ENCODE measurements around the gene TEX2. TPM values are rescaled to one million over a fixed set of nuclear protein-coding genes. Genes with fewer than 3 reads are reported as not detected.

TEX2 gene
- total and polyA plus RNA-seq, 2 of the 13 experiments (the other 11 are each of a cell fraction or from before 2014, with no cell fraction given): 21.4 to 37.7 TPM

DNA sequence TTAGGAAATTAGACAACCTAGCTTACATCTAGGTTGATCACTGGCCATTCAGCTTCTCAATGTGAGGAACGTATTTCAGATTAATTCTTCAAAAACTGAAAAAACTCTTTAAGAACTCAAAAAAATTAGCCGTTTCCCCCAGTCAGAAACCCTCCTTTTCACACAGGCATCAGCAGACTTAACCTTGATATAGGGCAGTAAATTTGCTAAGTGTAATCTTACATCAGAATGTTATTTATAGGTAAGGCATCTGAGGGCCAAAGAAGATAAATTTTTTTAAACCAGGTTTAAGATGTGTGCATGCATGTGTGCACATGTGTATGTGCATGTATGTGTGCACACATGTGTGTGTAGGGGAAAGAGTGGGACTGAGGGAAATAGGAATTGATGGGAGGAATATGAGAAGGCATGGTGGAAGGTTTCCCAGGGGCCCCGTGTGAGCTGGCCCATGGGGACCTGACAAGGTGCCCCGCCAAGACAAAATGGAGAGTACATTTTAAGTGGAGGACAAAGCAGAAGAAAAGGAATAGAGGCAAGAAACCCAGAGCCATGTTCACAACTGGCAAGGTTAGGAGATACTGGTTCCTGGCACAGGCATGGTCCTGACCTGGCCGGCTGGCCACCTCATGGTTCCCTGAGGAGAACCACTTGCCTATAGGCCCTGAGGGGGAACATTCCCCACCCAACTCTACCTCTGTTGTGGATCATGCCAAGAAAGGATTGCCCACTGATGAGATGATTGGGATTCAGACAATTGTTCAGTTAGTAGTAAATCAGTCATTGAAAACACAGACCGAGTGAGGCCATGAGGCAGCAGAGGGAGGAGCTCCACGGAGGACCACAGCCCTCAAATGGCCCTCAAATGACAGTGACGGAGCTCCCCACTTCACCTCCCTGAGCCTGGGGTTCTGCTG is 33.0 kb downstream of the TEX2 start:
- in situ Hi-C loops (cut with HindIII; ENCODE audit: extremely low pct_ligation_motif_present, low pct_unique_long_range_greater_than_20kb): no loop called here

More for the DNA sequence above, 33.0 kb downstream of the TEX2 start:
- Histone ChIP-seq H3K9ac (ENCODE audit: insufficient read depth, low read depth, low read length) (no peak overlapping the region), H3K4me1 (ENCODE audit: insufficient read depth, low read length) (no peaks in the 10 kb centered on the region), H3K27ac (ENCODE audit: extremely low read length, insufficient read depth, low read length) (no peak overlapping the region), H2AFZ (ENCODE audit: low read length) (no peak overlapping the region), H4K20me1 (ENCODE audit: insufficient read depth, low read length) (no peaks in the 10 kb centered on the region), H3K9me3 (ENCODE audit: low read length) (no peaks in the 10 kb centered on the region), H3K79me2 (ENCODE audit: insufficient read depth, low read length) (peaks cover 45% of the 10 kb centered on the region), H3K27me3 (ENCODE audit: control insufficient read depth in 1 of 2, insufficient read depth in 2 of 2, low read length in 2 of 2) (no peaks in the 10 kb centered on the region), H3K36me3 (replicated peaks in 1 of 2; ENCODE audit: control insufficient read depth in 1 of 2, insufficient read depth in 2 of 2, low read length in 2 of 2) (peaks cover 3 to 5% of the 10 kb centered on the region in 2 experiments; a peak in 2 of 5 replicates), H3K4me2 (ENCODE audit: low read depth, low read length) (no peak overlapping the region), H3K4me3 (replicated peaks in 1 of 3; ENCODE audit: insufficient read depth in 1 of 3, low read depth in 2 of 3, low read length in 3 of 3) (no peak overlapping the region)
- TF ChIP-seq RFXANK (CRISPR knock-in tag; IDR thresholded peaks at IDR 0.05) (no peak), NR2C2 (CRISPR knock-in tag; IDR thresholded peaks at IDR 0.05; ENCODE audit: borderline replicate concordance) (no peak), RBFOX2 (IDR thresholded peaks at IDR 0.05; ENCODE audit: low read depth, low read length) (no peak)
- TF ChIP-seq, protein P1, sequence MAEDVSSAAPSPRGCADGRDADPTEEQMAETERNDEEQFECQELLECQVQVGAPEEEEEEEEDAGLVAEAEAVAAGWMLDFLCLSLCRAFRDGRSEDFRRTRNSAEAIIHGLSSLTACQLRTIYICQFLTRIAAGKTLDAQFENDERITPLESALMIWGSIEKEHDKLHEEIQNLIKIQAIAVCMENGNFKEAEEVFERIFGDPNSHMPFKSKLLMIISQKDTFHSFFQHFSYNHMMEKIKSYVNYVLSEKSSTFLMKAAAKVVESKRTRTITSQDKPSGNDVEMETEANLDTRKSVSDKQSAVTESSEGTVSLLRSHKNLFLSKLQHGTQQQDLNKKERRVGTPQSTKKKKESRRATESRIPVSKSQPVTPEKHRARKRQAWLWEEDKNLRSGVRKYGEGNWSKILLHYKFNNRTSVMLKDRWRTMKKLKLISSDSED (CRISPR knock-in tag; IDR thresholded peaks at IDR 0.05): no peak
- TF ChIP-seq, protein P2, sequence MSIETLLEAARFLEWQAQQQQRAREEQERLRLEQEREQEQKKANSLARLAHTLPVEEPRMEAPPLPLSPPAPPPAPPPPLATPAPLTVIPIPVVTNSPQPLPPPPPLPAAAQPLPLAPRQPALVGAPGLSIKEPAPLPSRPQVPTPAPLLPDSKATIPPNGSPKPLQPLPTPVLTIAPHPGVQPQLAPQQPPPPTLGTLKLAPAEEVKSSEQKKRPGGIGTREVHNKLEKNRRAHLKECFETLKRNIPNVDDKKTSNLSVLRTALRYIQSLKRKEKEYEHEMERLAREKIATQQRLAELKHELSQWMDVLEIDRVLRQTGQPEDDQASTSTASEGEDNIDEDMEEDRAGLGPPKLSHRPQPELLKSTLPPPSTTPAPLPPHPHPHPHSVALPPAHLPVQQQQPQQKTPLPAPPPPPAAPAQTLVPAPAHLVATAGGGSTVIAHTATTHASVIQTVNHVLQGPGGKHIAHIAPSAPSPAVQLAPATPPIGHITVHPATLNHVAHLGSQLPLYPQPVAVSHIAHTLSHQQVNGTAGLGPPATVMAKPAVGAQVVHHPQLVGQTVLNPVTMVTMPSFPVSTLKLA (IDR thresholded peaks at IDR 0.05): peak; percentile 35; the same call in 1 of the 2 replicates
- POLR2A ChIA-PET: interaction anchor here (1.1 kb wide), 1 partner anchor 13 kb away, joined by 3 read pairs; no protein-coding TSS in a partner anchor
- intact Hi-C loops (cut with micrococcal nuclease; ENCODE audit: unreplicated experiment): no loop called here
- no TSS peak for BruUV-seq (replicated peaks)
- CTCF ChIA-PET (ENCODE audit: low intra/inter-chr PET ratio, low total read pairs): no interaction called here
- no peak for FAIRE-seq
- 93% methylated on average over 8 of the region's 8 CpGs for WGBS (ENCODE audit: low lambda C conversion rate)
- ATAC-seq: no peak
- no peak for DNase-seq (ENCODE audit: low spot score)

Measured in HepG2 (cell line).